Measurements from ENCODE around the gene CCDC69.

- TF ChIP-seq HDAC2 (IDR thresholded peaks at IDR 0.05): no peak
- no peak for TF ChIP-seq SMC3 (IDR thresholded peaks at IDR 0.05)
- TF ChIP-seq PHF8 (IDR thresholded peaks at IDR 0.05; ENCODE audit: borderline replicate concordance, low read depth): no peak
- TF ChIP-seq CHD2 (IDR thresholded peaks at IDR 0.05; ENCODE audit: low read length, partially characterized antibody): no peak
- no peak for TF ChIP-seq KDM1A (IDR thresholded peaks at IDR 0.05; ENCODE audit: low read depth)
- TF ChIP-seq CTCF (IDR thresholded peaks at IDR 0.05): no peak
Observed at GRCh38 chr5:151198861-151199260, 25.0 kb downstream of the CCDC69 start.
